Activated T-cell treated with anti-CD3 and anti-CD28 coated beads, Interleukin-2, amount 50 U/mL, for 24 hours (primary cell): ENCODE data around the gene DLG2.
"Not testable (repeated sequence)": the region's sequence is repeated elsewhere in the genome, so short reads cannot be mapped to it uniquely, and the experiment has no call there.

ENCODE experiments used
- DNase-seq: peaks from one replicate; pipeline ENCODE4 v3.0.0-alpha.2; 2020
- H3K27ac Mint-ChIP-seq: 2 replicates; pipeline ENCODE4 v1.8.0; 2020; ENCODE audit warnings: mild to moderate bottlenecking, mixed read lengths
- H3K27me3 Mint-ChIP-seq: 2 replicates; pipeline ENCODE4 v1.8.0; 2020; ENCODE audit warnings: mixed read lengths
- H3K36me3 Mint-ChIP-seq: 2 replicates; pipeline ENCODE4 v1.8.0; 2020; ENCODE audit warnings: low read depth, mixed read lengths
- H3K4me1 Mint-ChIP-seq: 2 replicates; pipeline ENCODE4 v1.8.0; 2020; ENCODE audit warnings: low read depth, mixed read lengths
- H3K4me3 Mint-ChIP-seq: 2 replicates; pipeline ENCODE4 v1.8.0; 2020; ENCODE audit warnings: mild to moderate bottlenecking, moderate library complexity, mixed read lengths
- H3K9me3 Mint-ChIP-seq: 2 replicates; pipeline ENCODE4 v1.8.0; 2020; ENCODE audit warnings: mixed read lengths

Gene DLG2

GRCh38 chr11:83434812-83435211 is 2192.3 kb downstream of the DLG2 start:
- H3K4me3 Mint-ChIP-seq, DNase-seq, H3K27ac Mint-ChIP-seq, H3K27me3 Mint-ChIP-seq, H3K36me3 Mint-ChIP-seq, H3K4me1 Mint-ChIP-seq, H3K9me3 Mint-ChIP-seq: not testable (repeated sequence)

- H3K27ac Mint-ChIP-seq = no peak overlapping the region
- no peaks in the 10 kb centered on the region for H3K27me3 Mint-ChIP-seq
- no peaks in the 10 kb centered on the region for H3K4me1 Mint-ChIP-seq
- H3K9me3 Mint-ChIP-seq = no peaks in the 10 kb centered on the region
- H3K4me3 Mint-ChIP-seq = no peak overlapping the region
- H3K36me3 Mint-ChIP-seq = no peaks in the 10 kb centered on the region
- DNase-seq = no peak
Observed at GRCh38 chr11:83427943-83428342, 2199.2 kb downstream of the DLG2 start.

- Mint-ChIP-seq H3K36me3 (no peaks in the 10 kb centered on the region), H3K4me3 (no peak overlapping the region), H3K27me3 (no peaks in the 10 kb centered on the region), H3K27ac (no peak overlapping the region), H3K9me3 (no peaks in the 10 kb centered on the region), H3K4me1 (no peaks in the 10 kb centered on the region)
- DNase-seq = no peak
Observed at GRCh38 chr11:83427501-83427900, 2199.6 kb downstream of the DLG2 start.

- Mint-ChIP-seq H3K36me3 (no peaks in the 10 kb centered on the region), H3K9me3 (no peaks in the 10 kb centered on the region), H3K4me3 (no peak overlapping the region), H3K4me1 (no peaks in the 10 kb centered on the region), H3K27ac (no peak overlapping the region), H3K27me3 (no peaks in the 10 kb centered on the region)
- no peak for DNase-seq
Observed at GRCh38 chr11:83425137-83425466, 2202.0 kb downstream of the DLG2 start.

GRCh38 chr11:83424376-83425136 is 2202.6 kb downstream of the DLG2 start:
- Mint-ChIP-seq H3K4me3 (no peak overlapping the region), H3K36me3 (no peaks in the 10 kb centered on the region), H3K4me1 (no peaks in the 10 kb centered on the region), H3K27ac (no peak overlapping the region), H3K27me3 (no peaks in the 10 kb centered on the region), H3K9me3 (no peaks in the 10 kb centered on the region)
- DNase-seq = no peak

- DNase-seq, H3K36me3 Mint-ChIP-seq, H3K9me3 Mint-ChIP-seq, H3K27ac Mint-ChIP-seq, H3K27me3 Mint-ChIP-seq, H3K4me1 Mint-ChIP-seq, H3K4me3 Mint-ChIP-seq: not testable (repeated sequence)
Observed at GRCh38 chr11:83422641-83423040, 2204.5 kb downstream of the DLG2 start.

GRCh38 chr11:83410605-83411565 is 2216.3 kb downstream of the DLG2 start:
- H3K27ac Mint-ChIP-seq = no peak overlapping the region
- no peaks in the 10 kb centered on the region for H3K27me3 Mint-ChIP-seq
- DNase-seq = no peak
- no peaks in the 10 kb centered on the region for H3K36me3 Mint-ChIP-seq
- H3K4me3 Mint-ChIP-seq = no peak overlapping the region
- no peaks in the 10 kb centered on the region for H3K4me1 Mint-ChIP-seq
- peaks cover 9% of the 10 kb centered on the region for H3K9me3 Mint-ChIP-seq

- Mint-ChIP-seq H3K4me1 (no peaks in the 10 kb centered on the region), H3K27ac (no peak overlapping the region), H3K4me3 (no peak overlapping the region), H3K27me3 (no peaks in the 10 kb centered on the region), H3K9me3 (peaks cover 7% of the 10 kb centered on the region), H3K36me3 (no peaks in the 10 kb centered on the region)
- no peak for DNase-seq
Observed at GRCh38 chr11:83409891-83410290, 2217.3 kb downstream of the DLG2 start.

GRCh38 chr11:83409476-83409875 is 2217.7 kb downstream of the DLG2 start:
- H3K27ac Mint-ChIP-seq = no peak overlapping the region
- DNase-seq = no peak
- no peak overlapping the region for H3K4me3 Mint-ChIP-seq
- no peaks in the 10 kb centered on the region for H3K36me3 Mint-ChIP-seq
- peaks cover 6% of the 10 kb centered on the region for H3K9me3 Mint-ChIP-seq
- no peaks in the 10 kb centered on the region for H3K4me1 Mint-ChIP-seq
- no peaks in the 10 kb centered on the region for H3K27me3 Mint-ChIP-seq

GRCh38 chr11:83408946-83409345 is 2218.2 kb downstream of the DLG2 start:
- H3K36me3 Mint-ChIP-seq = no peaks in the 10 kb centered on the region
- no peak for DNase-seq
- H3K27me3 Mint-ChIP-seq = no peaks in the 10 kb centered on the region
- H3K27ac Mint-ChIP-seq = no peak overlapping the region
- H3K4me3 Mint-ChIP-seq = no peak overlapping the region
- no peaks in the 10 kb centered on the region for H3K4me1 Mint-ChIP-seq
- peaks cover 5% of the 10 kb centered on the region for H3K9me3 Mint-ChIP-seq
